ENCODE data around the gene SCGB1D1.

Gene SCGB1D1

DNA sequence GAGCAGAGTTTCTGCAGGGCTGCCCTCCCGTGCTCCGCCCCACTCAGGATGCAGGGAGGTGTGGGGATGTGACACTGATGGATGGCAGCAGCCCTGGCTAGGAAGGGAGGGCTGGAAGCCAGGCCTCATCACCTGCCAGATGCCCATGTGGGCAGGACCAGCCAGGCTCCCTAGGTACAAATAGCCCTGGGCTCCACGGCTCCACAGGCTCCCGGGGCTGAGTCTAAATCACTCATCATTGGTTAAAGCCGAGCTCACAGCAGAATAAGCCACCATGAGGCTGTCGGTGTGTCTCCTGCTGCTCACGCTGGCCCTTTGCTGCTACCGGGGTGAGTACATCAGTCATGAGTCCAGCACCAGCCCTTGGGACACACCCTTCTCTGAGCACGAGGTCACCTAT lies at the start of gene SCGB1D1:
TSS of gene SCGB1D1 (plus strand) at position 206 of the 400 bp plus-strand sequence. CDS start at position 275, 69 bp downstream.
- no peak for DNase-seq (ENCODE audit: low spot score)

- DNase-seq (ENCODE audit: low spot score): no peak
These were observed 49.5 kb upstream of the SCGB1D1 start for GRCh38 chr11:62140304-62141110.

GRCh38 chr11:62141111-62142042 lies 48.6 kb upstream of the SCGB1D1 start:
- no peak for DNase-seq (ENCODE audit: low spot score)

- DNase-seq (ENCODE audit: low spot score): no peak
These were observed 48.0 kb upstream of the SCGB1D1 start for GRCh38 chr11:62142043-62142375.

DNA sequence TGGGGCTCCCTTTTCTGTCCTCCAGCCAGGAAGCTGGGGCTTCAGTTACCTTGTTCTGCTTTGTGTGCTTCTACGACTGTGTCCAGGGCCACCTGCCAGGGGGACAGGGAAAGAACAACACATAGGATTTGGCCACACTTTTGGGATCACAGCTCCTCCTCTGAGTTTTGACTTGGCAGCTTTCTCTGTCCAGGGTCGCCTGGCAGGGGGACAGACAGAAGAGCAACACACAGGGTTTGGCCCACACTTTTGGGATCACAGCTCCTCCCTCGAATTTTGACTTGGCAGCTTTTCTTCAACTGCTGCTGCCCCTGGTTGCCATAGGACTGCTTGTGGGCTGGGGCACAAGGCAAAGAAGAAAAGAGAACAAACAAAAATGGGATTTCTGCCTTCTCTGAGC lies 47.1 kb upstream of the SCGB1D1 start:
- DNase-seq (ENCODE audit: low spot score): no peak

- no peak for DNase-seq (ENCODE audit: low spot score)
These were observed 46.3 kb upstream of the SCGB1D1 start for GRCh38 chr11:62143727-62144126.

- DNase-seq (ENCODE audit: low spot score): no peak
These were observed 45.3 kb upstream of the SCGB1D1 start for GRCh38 chr11:62144641-62145255.

DNA sequence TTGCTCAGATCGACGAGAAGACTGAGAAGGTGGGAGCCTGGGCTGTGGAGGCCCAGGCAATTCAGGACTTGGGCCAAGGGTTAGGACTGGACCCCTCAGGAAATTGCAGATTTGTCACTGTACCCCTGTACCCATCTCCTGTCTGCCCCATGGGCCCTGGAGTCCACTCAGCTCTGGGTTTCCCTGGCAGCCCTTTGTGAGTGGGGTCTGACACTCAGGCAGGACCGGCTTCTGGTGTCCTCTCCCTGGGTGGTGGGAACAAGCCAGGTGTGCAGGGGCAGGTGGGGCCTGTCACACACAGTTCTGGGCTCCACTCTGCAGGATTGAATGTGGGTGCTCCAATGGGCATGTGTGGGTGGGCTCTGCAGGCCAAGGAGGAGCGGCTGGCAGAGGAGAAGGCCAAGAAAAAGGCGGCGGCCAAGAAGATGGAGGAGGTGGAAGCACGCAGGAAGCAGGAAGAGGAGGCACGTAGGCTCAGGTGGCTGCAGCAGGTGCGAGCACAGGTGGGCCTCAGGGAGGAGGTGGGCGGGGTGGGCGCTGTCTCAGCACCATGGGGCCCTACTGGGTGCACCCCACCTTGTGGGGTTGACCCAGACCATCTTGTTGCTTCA lies 44.6 kb upstream of the SCGB1D1 start:
- DNase-seq (ENCODE audit: low spot score): no peak

DNA sequence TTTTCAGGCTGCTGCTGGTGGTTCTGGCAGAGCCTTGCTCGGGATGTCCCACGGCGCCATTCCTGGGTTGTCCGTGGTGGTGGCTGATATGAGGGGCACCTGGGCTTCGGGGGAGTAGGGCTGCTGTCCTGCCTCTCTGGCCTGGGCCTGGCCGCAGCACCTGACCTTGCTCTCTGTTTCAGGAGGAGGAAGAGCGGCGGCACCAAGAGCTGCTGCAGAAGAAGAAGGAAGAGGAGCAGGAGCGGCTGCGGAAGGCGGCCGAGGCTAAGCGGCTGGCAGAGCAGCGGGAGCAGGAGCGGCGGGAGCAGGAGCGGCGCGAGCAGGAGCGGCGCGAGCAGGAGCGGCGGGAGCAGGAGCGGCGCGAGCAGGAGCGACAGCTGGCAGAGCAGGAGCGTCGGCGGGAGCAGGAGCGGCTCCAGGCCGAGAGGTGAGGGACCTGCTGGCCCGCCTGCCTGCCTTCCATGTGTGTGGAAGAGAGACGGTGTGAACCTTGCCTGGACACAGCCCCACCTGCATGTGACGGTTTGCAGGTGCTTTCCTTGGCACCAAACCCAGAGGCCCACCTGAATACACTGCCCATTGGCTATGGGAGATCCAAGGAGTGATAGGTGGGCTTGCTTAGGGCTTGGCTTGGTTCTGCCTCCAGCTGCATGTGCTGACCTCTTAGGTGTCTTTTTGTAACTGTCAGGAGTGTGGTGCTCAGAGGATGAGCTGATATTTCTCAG lies 43.4 kb upstream of the SCGB1D1 start:
- no peak for DNase-seq (ENCODE audit: low spot score)

- DNase-seq (ENCODE audit: low spot score): no peak
These were observed 42.5 kb upstream of the SCGB1D1 start for GRCh38 chr11:62147545-62147944.

- DNase-seq (ENCODE audit: low spot score): no peak
These were observed 41.6 kb upstream of the SCGB1D1 start for GRCh38 chr11:62148271-62148980.

GRCh38 chr11:62149986-62150886 lies 39.8 kb upstream of the SCGB1D1 start:
- DNase-seq (ENCODE audit: low spot score): no peak

- no peak for DNase-seq (ENCODE audit: low spot score)
These were observed 38.9 kb upstream of the SCGB1D1 start for GRCh38 chr11:62150887-62151736.

DNA sequence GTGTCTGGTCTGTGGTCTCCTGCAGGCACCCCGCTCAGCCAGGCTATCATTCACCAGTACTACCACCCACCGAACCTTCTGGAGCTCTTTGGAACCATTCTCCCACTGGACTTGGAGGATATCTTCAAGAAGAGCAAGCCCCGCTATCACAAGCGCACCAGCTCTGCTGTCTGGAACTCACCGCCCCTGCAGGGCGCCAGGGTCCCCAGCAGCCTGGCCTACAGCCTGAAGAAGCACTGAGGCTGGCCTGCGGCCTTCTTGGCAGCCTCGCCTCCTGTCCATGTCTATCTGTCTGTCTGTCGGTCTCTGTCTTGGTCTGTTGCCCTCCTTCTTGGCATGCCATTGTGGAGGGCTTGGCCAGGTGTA lies 38.3 kb upstream of the SCGB1D1 start:
- DNase-seq (ENCODE audit: low spot score): no peak

DNA sequence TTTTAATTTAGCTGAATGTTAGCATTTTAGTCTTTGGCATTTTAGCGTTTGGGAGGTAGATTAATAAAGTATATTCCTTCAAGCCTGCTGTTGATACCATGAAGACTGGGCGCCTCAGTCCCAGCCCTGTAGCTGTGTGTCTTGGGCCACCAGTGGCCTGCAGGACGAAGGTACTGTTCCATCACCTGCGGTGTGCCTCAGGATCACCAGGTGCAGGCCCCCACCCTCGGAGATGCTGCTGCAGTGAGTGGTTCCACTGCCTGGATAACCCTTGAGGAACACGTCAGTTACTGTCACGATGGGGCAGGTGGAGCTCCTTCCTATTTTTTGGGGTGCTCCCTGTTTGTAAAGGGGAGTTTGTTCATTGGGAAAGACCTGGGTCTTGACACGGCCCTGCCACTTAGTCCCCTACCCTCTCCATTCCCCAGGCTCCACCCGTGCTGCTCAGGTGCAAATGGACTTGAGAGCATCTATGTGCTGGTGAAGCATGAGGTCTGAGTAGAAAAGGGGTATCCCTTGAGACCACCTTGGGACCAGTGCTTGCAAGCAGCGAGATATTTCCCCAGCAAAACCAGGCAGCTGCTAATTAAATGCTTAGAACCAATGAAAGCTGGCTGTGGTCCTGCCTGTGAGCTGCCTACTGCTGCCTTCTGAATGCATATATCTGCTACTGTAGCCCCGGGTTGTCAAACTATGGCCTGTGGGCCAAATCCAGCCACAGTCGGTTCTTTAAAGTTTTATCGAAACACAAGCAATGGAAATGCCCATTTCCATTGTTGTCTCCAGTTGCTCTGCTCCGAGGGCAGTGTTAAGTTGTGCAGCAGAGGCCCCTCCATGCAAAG lies 37.5 kb upstream of the SCGB1D1 start:
- no peak for DNase-seq (ENCODE audit: low spot score)

GRCh38 chr11:62153087-62153395 lies 37.0 kb upstream of the SCGB1D1 start:
- DNase-seq (ENCODE audit: low spot score): no peak

DNA sequence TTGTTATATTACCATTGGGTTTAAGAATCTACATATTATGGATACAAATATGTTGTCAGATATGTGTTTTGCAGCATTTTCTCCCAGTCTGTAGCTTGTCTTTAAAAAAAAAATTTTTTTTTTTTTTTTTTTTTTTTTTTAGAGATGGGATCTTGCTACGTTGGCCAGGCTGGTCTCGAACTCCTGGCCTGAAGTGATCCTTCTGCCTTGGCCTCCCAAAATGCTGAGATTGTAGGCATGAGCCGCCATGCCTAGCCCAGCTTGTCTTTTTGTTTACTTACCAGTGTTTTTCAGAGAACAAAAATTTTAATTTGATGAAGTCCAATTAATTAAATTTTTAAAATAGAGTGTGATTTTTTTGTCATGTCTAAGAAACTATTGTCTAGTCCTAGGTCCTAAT lies 36.4 kb upstream of the SCGB1D1 start:
- DNase-seq (ENCODE audit: low spot score): no peak

DNA sequence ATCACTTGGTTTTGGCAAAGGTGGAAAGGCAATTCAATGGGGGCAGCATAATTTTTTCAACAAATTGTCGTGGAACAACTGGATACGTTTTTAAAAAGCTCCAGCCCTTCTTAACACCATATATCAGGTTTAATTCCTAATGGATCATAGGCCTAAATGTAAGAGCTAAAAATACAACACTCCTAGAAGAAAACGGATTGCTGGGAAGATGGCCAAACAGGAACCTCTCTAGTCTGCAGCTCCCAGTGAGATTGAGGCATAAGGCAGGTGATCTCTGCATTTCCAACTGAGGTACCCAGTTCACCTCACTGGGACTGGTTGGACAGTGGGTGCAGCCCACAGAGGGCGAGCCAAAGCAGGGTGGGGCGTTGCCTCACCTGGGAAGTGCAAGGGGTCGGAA lies 32.4 kb upstream of the SCGB1D1 start:
- DNase-seq (ENCODE audit: low spot score): no peak
